Parietal lobe (tissue), 2 donors: ENCODE measurements around the gene RALGPS2. TPM values are rescaled to one million over a fixed set of nuclear protein-coding genes. Genes with fewer than 3 reads are reported as not detected.

Experiments
- small RNA-seq: library from RNA; depleted of rRNA; stranded (forward); fragments of <200 nt; gene quantifications from one replicate; pipeline ENCODE3, GENCODE V24; 2014; ENCODE audit warnings: low replicate concordance
- total RNA-seq: library from RNA; depleted of rRNA; stranded (reverse); fragments of >200 nt; gene quantifications from one replicate; pipeline ENCODE4 v1.2.3, GENCODE V29; 2014

Gene RALGPS2, protein sequence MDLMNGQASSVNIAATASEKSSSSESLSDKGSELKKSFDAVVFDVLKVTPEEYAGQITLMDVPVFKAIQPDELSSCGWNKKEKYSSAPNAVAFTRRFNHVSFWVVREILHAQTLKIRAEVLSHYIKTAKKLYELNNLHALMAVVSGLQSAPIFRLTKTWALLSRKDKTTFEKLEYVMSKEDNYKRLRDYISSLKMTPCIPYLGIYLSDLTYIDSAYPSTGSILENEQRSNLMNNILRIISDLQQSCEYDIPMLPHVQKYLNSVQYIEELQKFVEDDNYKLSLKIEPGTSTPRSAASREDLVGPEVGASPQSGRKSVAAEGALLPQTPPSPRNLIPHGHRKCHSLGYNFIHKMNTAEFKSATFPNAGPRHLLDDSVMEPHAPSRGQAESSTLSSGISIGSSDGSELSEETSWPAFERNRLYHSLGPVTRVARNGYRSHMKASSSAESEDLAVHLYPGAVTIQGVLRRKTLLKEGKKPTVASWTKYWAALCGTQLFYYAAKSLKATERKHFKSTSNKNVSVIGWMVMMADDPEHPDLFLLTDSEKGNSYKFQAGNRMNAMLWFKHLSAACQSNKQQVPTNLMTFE
- total RNA-seq: 82.3 TPM

DNA sequence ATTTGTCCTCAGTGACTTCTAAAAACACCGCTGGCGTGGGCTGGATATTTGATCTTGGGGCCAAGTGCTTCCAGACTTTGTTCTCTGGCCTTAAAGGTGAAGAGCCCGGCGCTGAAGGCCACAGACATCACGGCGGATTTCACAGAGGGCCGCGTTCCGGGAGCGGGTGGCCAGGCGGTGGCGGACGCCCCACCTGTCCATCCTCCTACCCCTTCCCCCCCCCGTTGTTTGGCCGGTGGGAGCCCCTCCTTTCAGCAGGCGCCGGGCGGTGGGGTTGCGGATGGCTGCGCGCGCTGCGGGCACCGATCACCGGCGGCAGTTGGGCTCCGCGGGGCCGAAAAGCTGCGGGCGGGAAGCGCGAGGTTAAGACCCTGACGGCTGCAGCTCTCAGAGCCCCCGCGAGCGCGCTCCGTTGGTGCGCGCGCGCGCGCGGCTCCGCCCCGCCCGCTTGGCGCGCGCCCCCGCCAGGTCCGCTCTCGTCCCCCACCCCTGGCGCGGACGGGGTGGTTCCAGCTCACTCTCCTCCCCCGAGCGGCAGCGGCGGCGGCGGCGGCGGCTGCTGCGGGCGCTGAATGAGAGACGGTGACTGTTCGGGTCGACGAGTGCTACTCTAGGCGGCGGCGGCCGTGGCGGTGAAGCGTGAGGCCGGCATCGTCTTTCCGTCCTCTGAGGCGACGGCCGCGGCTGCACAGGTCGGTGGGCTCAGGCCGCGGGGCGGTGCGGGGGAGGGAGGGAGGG is at the start of gene RALGPS2:
TSS of gene RALGPS2 (plus strand) at position 517 of the 738 bp plus-strand sequence. CDS start 51,521 bp downstream, outside the sequence.

DNA sequence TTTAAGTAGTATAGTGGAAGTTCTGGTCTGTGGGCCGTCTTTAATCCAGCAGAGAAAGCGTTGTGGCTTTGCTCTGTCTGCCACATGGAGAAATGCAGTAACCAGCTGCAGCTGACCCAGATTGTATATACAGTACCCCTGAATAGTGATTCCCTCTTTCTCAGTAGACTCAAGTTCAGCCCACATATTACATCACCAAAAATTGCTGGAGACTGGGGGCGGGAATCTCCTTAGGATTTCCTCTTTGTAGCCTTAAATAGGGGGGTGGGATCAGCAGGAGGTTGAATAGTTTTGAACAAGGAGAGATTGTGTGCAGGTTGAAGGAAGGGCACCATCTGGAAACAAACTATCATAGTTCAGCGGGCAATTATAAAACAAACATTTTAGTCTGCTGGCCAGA is 145.9 kb downstream of the RALGPS2 start, which contains the start of gene ANGPTL1:
TSS of gene ANGPTL1 (minus strand) at position 134 of the 400 bp plus-strand sequence. CDS start 5,301 bp downstream, outside the sequence.

Small RNAs within 50 kb of the gene (small RNA-seq; reads per million reads assigned to genes)
- 0.34 reads per million, percentile 18 among the genes with 10 or more reads in this experiment for gene MIR4424
- gene RF00092: not detected

Other genes starting within 250 kb of the RALGPS2 start
- not detected for gene CLEC20A, start 228.3 kb upstream of the RALGPS2 start, total RNA-seq
- gene TEX35, start 212.1 kb upstream of the RALGPS2 start, total RNA-seq: not detected
- 2.5 TPM for gene ANGPTL1, start 145.8 kb downstream of the RALGPS2 start, total RNA-seq